ENCODE results near the gene NUPR1. TPM values are rescaled to one million over a fixed set of nuclear protein-coding genes. Genes with fewer than 3 reads are reported as not detected.
"Not testable (repeated sequence)": the region's sequence is repeated elsewhere in the genome, so short reads cannot be mapped to it uniquely, and the experiment has no call there.

Gene NUPR1
- total RNA-seq, 1 donor from 2014 or later = 3.7 TPM

GRCh38 chr16:28500476-28501180, 38.1 kb downstream of the NUPR1 start:
- peaks cover 4 to 16% (median 6%) of the 10 kb centered on the region in 3 donors for H3K27me3 ChIP-seq (ENCODE audit: control insufficient read depth in 3 of 3, insufficient read depth in 3 of 3, low read length in 3 of 3)
- H3K27ac ChIP-seq (ENCODE audit: low read depth, low read length); H3K9ac ChIP-seq (ENCODE audit: low read depth in 1 of 3, low read length in 3 of 3); H3K36me3 ChIP-seq (ENCODE audit: control insufficient read depth in 3 of 3, insufficient read depth in 3 of 3, low read length in 3 of 3); H3K9me3 ChIP-seq (ENCODE audit: control insufficient read depth in 3 of 3, low read length in 3 of 3); H3K4me1 ChIP-seq (ENCODE audit: control insufficient read depth in 3 of 3, insufficient read depth in 3 of 3, low read length in 3 of 3); H3K4me3 ChIP-seq (ENCODE audit: low read length in 3 of 3): not testable (repeated sequence)

DNA sequence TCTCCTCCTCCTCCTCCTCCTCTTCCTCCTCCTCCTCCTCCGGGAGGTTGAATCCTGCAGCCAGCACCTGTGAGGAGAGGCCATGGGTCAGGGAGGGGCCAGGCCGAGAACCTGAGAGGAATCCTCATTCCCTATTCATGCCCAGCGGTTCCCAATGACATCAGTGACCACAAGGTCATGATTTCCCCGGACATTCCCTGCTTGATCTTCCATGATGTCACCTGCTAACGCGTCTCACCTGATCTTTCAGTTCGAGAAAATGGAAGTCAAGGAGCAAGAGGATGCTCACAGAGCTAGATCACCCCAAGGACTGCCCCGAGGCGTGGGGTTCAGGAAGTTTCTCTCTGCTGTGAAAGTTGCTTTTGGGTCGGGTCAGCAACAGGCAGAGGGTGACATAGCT, 38.9 kb downstream of the NUPR1 start:
- H3K4me1 ChIP-seq (ENCODE audit: control insufficient read depth in 3 of 3, insufficient read depth in 3 of 3, low read length in 3 of 3) = no peaks in the 10 kb centered on the region
- no peaks in the 10 kb centered on the region for H3K36me3 ChIP-seq (ENCODE audit: control insufficient read depth in 3 of 3, insufficient read depth in 3 of 3, low read length in 3 of 3)
- peaks cover under 1 to 14% (median 5%) of the 10 kb centered on the region in 3 donors for H3K27me3 ChIP-seq (ENCODE audit: control insufficient read depth in 3 of 3, insufficient read depth in 3 of 3, low read length in 3 of 3)
- H3K9ac ChIP-seq (ENCODE audit: low read depth in 1 of 3, low read length in 3 of 3) = no peak overlapping the region
- no peaks in the 10 kb centered on the region for H3K9me3 ChIP-seq (ENCODE audit: control insufficient read depth in 3 of 3, low read length in 3 of 3)
- no peak overlapping the region for H3K4me3 ChIP-seq (ENCODE audit: low read length in 3 of 3)
- H3K27ac ChIP-seq (ENCODE audit: low read depth, low read length) = no peak overlapping the region

GRCh38 chr16:28498666-28499381, 40.0 kb downstream of the NUPR1 start:
- Histone ChIP-seq H3K36me3 (ENCODE audit: control insufficient read depth in 3 of 3, insufficient read depth in 3 of 3, low read length in 3 of 3) (no peaks in the 10 kb centered on the region), H3K27ac (ENCODE audit: low read depth, low read length) (no peak overlapping the region), H3K4me3 (ENCODE audit: low read length in 3 of 3) (no peak overlapping the region), H3K9ac (ENCODE audit: low read depth in 1 of 3, low read length in 3 of 3) (no peak overlapping the region), H3K4me1 (ENCODE audit: control insufficient read depth in 3 of 3, insufficient read depth in 3 of 3, low read length in 3 of 3) (no peaks in the 10 kb centered on the region), H3K27me3 (ENCODE audit: control insufficient read depth in 3 of 3, insufficient read depth in 3 of 3, low read length in 3 of 3) (peaks cover 0 to 12% (median 5%) of the 10 kb centered on the region in 3 donors), H3K9me3 (ENCODE audit: control insufficient read depth in 3 of 3, low read length in 3 of 3) (no peaks in the 10 kb centered on the region)

DNA sequence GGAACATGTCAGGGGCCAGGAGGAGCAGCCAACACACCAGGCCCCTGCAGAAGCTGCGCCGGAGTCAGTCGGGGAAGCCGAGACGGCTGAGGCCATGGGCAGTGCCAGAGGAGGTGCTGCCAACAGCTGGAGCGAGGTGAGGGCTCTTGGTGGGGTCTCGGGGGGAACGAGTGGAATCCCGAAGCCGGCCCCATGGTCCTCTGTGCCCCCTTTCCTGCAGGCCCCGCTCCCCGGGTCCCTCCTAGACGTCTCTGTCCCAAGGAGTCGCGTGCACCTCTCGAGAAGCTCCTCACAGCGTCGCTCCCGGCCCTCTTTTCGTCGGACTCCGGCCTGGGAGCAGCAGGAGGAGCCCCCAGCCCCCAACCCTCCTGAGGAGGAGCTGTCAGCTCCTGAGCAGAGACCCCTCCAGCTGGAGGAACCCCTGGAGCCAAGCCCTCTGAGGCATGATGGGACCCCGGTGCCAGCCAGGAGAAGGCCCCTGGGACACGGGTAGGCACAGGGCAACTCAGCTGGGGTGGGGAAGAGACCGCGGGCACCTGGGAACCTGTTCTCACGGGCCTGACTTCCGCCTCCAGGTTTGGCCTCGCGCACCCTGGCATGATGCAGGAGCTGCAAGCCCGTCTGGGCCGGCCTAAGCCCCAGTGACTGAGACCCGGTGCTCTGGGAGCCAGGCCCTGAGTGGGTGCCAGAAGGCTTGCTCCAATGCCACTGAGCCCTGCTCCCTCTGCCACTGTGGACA, 40.7 kb downstream of the NUPR1 start:
- Histone ChIP-seq H3K4me3 (ENCODE audit: low read length in 3 of 3) (no peak overlapping the region), H3K27ac (ENCODE audit: low read depth, low read length) (no peak overlapping the region), H3K9me3 (ENCODE audit: control insufficient read depth in 3 of 3, low read length in 3 of 3) (no peaks in the 10 kb centered on the region), H3K9ac (ENCODE audit: low read depth in 1 of 3, low read length in 3 of 3) (no peak overlapping the region), H3K27me3 (ENCODE audit: control insufficient read depth in 3 of 3, insufficient read depth in 3 of 3, low read length in 3 of 3) (peaks cover 0 to 12% (median 5%) of the 10 kb centered on the region in 3 donors), H3K4me1 (ENCODE audit: control insufficient read depth in 3 of 3, insufficient read depth in 3 of 3, low read length in 3 of 3) (no peaks in the 10 kb centered on the region), H3K36me3 (ENCODE audit: control insufficient read depth in 3 of 3, insufficient read depth in 3 of 3, low read length in 3 of 3) (no peaks in the 10 kb centered on the region)

DNA sequence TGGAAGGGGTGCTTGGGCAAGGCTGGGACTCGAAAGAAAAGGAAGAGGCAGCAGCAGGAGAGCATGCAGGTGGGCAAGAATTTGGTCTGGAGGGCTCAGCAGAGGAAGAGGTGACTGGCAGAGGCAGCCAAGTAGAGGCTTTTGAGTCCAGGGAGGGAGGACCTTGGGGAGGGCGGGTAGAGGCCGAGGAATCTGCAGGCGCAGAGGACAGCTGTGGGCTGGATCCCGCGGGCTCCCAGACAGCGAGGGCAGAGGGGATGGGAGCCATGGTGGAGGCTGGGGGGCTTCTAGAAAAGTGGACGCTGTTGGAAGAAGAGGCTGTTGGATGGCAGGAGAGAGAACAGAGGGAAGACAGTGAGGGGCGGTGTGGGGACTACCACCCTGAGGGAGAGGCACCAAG, 41.4 kb downstream of the NUPR1 start:
- H3K9me3 ChIP-seq (ENCODE audit: control insufficient read depth in 3 of 3, low read length in 3 of 3) = no peaks in the 10 kb centered on the region
- H3K4me3 ChIP-seq (ENCODE audit: low read length in 3 of 3) = no peak overlapping the region
- H3K27ac ChIP-seq (ENCODE audit: low read depth, low read length) = no peak overlapping the region

DNA sequence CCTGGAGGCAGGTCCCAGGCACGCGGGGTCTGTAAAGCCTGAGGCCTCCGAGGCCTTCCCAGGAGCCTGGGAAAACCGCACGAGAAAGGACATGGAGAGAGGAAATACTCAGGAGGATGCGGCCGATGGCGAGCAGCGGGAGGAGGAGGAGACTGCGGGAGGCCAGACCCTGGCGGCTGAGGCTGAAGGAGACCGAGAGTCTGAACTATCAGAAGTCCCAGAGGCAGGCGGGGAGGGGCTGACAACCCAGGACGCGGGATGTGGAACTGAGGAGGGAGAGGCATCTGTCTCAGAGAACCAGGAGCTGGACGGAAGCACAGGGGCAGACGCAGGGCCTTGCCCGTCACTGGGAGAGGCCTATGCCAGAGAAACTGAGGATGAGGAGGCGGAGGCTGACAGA, 41.9 kb downstream of the NUPR1 start:
- H3K27ac ChIP-seq (ENCODE audit: low read depth, low read length) = no peak overlapping the region
- no peaks in the 10 kb centered on the region for H3K9me3 ChIP-seq (ENCODE audit: control insufficient read depth in 3 of 3, low read length in 3 of 3)
- H3K4me1 ChIP-seq (ENCODE audit: control insufficient read depth in 3 of 3, insufficient read depth in 3 of 3, low read length in 3 of 3) = no peaks in the 10 kb centered on the region
- no peak overlapping the region for H3K4me3 ChIP-seq (ENCODE audit: low read length in 3 of 3)
- H3K9ac ChIP-seq (ENCODE audit: low read depth in 1 of 3, low read length in 3 of 3) = no peak overlapping the region
- peaks cover 0 to 8% (median 2%) of the 10 kb centered on the region in 3 donors for H3K27me3 ChIP-seq (ENCODE audit: control insufficient read depth in 3 of 3, insufficient read depth in 3 of 3, low read length in 3 of 3)
- no peaks in the 10 kb centered on the region for H3K36me3 ChIP-seq (ENCODE audit: control insufficient read depth in 3 of 3, insufficient read depth in 3 of 3, low read length in 3 of 3)

More for the DNA sequence above, 41.4 kb downstream of the NUPR1 start:
- Histone ChIP-seq H3K9ac (ENCODE audit: low read depth in 1 of 3, low read length in 3 of 3) (no peak overlapping the region), H3K36me3 (ENCODE audit: control insufficient read depth in 3 of 3, insufficient read depth in 3 of 3, low read length in 3 of 3) (no peaks in the 10 kb centered on the region), H3K4me1 (ENCODE audit: control insufficient read depth in 3 of 3, insufficient read depth in 3 of 3, low read length in 3 of 3) (no peaks in the 10 kb centered on the region), H3K27me3 (ENCODE audit: control insufficient read depth in 3 of 3, insufficient read depth in 3 of 3, low read length in 3 of 3) (peaks cover 0 to 12% (median 5%) of the 10 kb centered on the region in 3 donors)

DNA sequence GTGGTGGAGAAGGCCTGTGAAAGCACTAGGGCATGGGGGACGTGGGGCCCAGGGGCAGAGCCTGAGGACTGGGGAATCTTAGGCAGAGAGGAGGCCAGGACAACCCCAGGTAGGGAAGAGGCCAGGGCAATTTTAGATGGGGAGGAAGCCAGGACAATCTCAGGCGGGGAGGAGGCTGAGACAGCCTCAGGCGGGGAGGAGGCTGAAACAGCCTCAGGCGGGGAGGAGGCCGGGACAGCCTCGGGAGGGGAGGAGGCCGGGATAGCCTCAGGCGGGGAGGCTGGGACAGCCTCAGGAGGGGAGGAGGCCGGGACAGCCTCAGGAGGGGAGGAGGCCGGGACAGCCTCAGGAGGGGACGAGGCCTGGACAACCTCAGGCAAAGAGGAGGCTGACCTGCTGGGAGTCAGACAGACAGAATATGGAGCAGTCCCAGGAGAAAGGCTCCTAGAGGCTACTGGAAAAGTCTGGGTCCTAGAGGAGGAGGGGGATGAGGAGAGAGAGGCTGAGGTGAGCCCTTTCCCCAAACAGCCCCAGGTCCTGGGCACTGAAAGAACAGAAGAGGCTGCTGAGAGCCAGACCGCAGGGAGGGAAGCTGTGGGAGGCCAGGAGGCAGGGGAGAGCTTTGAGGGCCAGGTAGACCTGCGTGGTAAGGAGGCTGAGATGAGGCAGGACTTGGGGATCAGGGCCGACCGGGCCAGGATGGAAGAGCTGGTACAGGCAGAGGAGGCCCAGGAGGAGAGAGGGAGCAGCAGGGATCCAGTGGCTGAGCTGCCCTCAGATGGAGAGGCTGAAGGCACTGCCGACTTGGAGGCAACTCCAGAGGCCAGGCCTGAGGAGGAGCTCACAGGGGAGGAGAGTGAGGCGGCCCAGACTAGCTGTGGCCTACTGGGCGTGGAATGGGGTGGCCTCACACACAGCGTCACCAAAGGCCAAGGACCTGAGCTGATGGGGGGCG, 42.7 kb downstream of the NUPR1 start:
- Histone ChIP-seq H3K9me3 (ENCODE audit: control insufficient read depth in 3 of 3, low read length in 3 of 3) (no peaks in the 10 kb centered on the region), H3K4me3 (ENCODE audit: low read length in 3 of 3) (no peak overlapping the region), H3K9ac (ENCODE audit: low read depth in 1 of 3, low read length in 3 of 3) (no peak overlapping the region), H3K27ac (ENCODE audit: low read depth, low read length) (no peak overlapping the region), H3K4me1 (ENCODE audit: control insufficient read depth in 3 of 3, insufficient read depth in 3 of 3, low read length in 3 of 3) (peaks cover 2 to 4% (median 3%) of the 10 kb centered on the region in 3 donors), H3K27me3 (ENCODE audit: control insufficient read depth in 3 of 3, insufficient read depth in 3 of 3, low read length in 3 of 3) (peaks cover 0 to 8% (median 2%) of the 10 kb centered on the region in 3 donors), H3K36me3 (ENCODE audit: control insufficient read depth in 3 of 3, insufficient read depth in 3 of 3, low read length in 3 of 3) (no peaks in the 10 kb centered on the region)

- no peaks in the 10 kb centered on the region for H3K36me3 ChIP-seq (ENCODE audit: control insufficient read depth in 3 of 3, insufficient read depth in 3 of 3, low read length in 3 of 3)
- H3K27ac ChIP-seq (ENCODE audit: low read depth, low read length) = no peak overlapping the region
- H3K9me3 ChIP-seq (ENCODE audit: control insufficient read depth in 3 of 3, low read length in 3 of 3) = no peaks in the 10 kb centered on the region
- peaks cover 0 to 8% (median 2%) of the 10 kb centered on the region in 3 donors for H3K27me3 ChIP-seq (ENCODE audit: control insufficient read depth in 3 of 3, insufficient read depth in 3 of 3, low read length in 3 of 3)
- H3K9ac ChIP-seq (ENCODE audit: low read depth in 1 of 3, low read length in 3 of 3) = peak overlapping the region in 1 of 3 donors; percentile 2
- H3K4me1 ChIP-seq (ENCODE audit: control insufficient read depth in 3 of 3, insufficient read depth in 3 of 3, low read length in 3 of 3) = peaks cover 2 to 5% (median 3%) of the 10 kb centered on the region in 3 donors
- H3K4me3 ChIP-seq (ENCODE audit: low read length in 3 of 3) = no peak overlapping the region
These were observed 43.5 kb downstream of the NUPR1 start for GRCh38 chr16:28495098-28495793.
